ENCODE measurements around the gene MED13L. TPM values are rescaled to one million over a fixed set of nuclear protein-coding genes. Genes with fewer than 3 reads are reported as not detected.

MED13L gene
- total RNA-seq, 2 donors from 2014 or later = 88.9 to 140 TPM

DNA sequence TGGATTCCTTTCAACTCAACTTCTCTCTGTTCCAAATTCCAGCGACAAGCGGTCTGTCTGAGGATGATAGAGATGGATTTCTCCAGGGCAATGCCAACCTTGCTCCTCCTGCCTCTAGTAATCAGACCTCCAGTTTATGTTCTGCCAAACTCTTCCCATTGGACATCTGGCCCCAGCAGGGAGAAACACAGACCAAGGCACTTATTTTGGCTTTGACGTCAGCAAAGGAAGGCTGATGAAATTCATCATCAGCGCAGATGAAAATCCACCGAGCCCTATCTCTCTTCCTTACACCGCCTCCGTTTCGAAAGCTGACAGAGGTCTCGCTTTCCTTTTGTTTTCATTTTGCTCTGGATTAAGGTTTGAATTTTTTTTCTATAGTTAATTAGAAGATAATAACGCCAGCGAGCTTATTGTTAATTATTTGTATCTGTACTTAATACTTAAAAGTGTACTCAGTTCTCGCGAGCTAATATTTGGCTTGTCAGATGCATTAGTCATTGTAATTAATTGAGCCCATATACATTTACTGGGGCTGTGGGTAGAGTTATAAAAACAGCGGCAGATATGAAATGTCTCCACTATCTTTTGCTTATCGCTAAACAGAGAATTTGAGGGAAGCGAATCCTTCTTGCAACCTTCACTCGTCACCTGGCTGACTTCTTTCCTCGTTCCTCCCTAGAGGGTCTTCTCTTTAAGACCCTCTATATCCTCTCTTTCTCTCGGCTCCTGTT lies 35.9 kb upstream of the MED13L start:
- no peaks in the 10 kb centered on the region for H3K27me3 ChIP-seq (replicated peaks; ENCODE audit: insufficient read depth)
- H3K36me3 ChIP-seq = no peaks in the 10 kb centered on the region
- no peak for DNase-seq (ENCODE audit: low spot score)
- H3K9me3 ChIP-seq = no peaks in the 10 kb centered on the region
- H3K4me1 ChIP-seq (replicated peaks) = no peaks in the 10 kb centered on the region
- no peak overlapping the region for H3K27ac ChIP-seq
- intact Hi-C loops (cut with DNase I) = no loop called here
- WGBS = 74% methylated on average over 19 of the region's 19 CpGs
- no peak overlapping the region for H3K4me3 ChIP-seq
- TF ChIP-seq POLR2A (IDR thresholded peaks at IDR 0.05) = no peak
- no peak for TF ChIP-seq POLR2AphosphoS5 (IDR thresholded peaks at IDR 0.05)
- TF ChIP-seq, protein P1, sequence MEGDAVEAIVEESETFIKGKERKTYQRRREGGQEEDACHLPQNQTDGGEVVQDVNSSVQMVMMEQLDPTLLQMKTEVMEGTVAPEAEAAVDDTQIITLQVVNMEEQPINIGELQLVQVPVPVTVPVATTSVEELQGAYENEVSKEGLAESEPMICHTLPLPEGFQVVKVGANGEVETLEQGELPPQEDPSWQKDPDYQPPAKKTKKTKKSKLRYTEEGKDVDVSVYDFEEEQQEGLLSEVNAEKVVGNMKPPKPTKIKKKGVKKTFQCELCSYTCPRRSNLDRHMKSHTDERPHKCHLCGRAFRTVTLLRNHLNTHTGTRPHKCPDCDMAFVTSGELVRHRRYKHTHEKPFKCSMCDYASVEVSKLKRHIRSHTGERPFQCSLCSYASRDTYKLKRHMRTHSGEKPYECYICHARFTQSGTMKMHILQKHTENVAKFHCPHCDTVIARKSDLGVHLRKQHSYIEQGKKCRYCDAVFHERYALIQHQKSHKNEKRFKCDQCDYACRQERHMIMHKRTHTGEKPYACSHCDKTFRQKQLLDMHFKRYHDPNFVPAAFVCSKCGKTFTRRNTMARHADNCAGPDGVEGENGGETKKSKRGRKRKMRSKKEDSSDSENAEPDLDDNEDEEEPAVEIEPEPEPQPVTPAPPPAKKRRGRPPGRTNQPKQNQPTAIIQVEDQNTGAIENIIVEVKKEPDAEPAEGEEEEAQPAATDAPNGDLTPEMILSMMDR (IDR thresholded peaks at IDR 0.05) = no peak

DNA sequence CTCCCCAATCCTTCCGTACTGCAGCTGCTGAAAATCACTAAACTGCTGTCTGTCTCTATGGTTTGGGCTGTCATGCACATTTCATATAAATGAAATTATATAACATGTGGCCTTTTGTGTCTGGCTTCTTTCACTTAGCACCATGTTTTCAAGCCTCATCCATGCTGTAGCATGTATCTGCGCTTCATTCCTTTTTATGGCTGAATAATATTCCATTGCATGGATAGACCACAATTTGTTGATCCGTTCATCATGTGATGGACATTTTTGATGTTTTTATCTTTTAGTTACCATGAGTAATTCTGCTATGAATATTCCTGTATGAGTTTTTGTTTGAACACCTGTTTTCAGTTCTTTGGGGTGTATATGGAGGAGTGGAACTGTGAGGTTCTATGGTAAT lies 32.6 kb upstream of the MED13L start:
- H3K4me1 ChIP-seq (replicated peaks) = no peaks in the 10 kb centered on the region
- no peaks in the 10 kb centered on the region for H3K36me3 ChIP-seq
- no peak for DNase-seq (ENCODE audit: low spot score)
- no peak for TF ChIP-seq POLR2AphosphoS5 (IDR thresholded peaks at IDR 0.05)
- no peak for TF ChIP-seq POLR2A (IDR thresholded peaks at IDR 0.05)
- TF ChIP-seq, protein P1 (IDR thresholded peaks at IDR 0.05) = no peak
- H3K9me3 ChIP-seq = no peaks in the 10 kb centered on the region
- H3K27ac ChIP-seq = no peak overlapping the region
- WGBS = 98% methylated on average over 3 of the region's 3 CpGs
- no peak overlapping the region for H3K4me3 ChIP-seq
- no peaks in the 10 kb centered on the region for H3K27me3 ChIP-seq (replicated peaks; ENCODE audit: insufficient read depth)
- intact Hi-C loops (cut with DNase I) = no loop called here

DNA sequence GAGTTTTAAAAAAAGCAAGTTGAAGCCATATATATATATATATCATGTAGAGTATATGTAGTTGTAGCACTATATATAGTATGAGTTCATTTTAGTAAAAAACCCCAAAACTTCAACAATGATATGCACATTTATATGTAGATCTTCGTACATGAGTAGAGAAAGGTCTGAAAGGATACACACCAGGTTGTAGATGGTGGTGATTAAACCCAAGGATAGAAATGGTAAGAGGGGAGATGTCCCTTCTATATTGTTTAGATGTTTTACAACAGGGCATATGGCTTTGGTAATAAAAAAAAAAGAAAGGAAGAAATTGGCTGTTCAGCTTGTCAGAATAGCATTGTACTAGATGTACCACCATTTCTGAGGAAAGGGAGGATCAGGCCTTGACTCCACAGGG lies 31.9 kb upstream of the MED13L start:
- H3K27me3 ChIP-seq (replicated peaks; ENCODE audit: insufficient read depth) = no peaks in the 10 kb centered on the region
- intact Hi-C loops (cut with DNase I) = no loop called here
- TF ChIP-seq POLR2A (IDR thresholded peaks at IDR 0.05) (no peak), POLR2AphosphoS5 (IDR thresholded peaks at IDR 0.05) (no peak)
- TF ChIP-seq, protein P1 (IDR thresholded peaks at IDR 0.05) = no peak
- no peaks in the 10 kb centered on the region for H3K36me3 ChIP-seq
- DNase-seq (ENCODE audit: low spot score) = no peak
- no peaks in the 10 kb centered on the region for H3K4me1 ChIP-seq (replicated peaks)
- H3K4me3 ChIP-seq = no peak overlapping the region
- no peak overlapping the region for H3K27ac ChIP-seq
- WGBS = 100% methylated on average over 1 of the region's 1 CpG
- H3K9me3 ChIP-seq = no peaks in the 10 kb centered on the region

DNA sequence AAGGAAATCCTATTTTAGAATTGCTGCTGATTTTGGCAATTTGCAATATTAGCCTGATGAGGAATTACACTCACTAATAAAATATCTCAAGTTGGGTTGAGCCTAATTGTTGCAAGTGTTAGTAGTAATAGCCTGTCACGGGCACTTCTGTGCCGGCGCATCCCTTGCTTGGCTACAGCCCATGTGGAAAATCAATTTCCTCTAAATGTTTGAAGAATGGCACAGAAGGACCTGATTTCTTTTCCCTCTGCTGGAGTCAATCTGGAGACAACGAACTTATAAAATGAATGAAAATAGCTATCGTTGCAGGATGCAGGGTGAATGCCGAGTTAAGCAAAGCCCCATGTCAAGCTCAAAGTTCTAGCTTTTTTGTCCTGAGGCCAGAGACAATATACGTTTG lies 31.2 kb upstream of the MED13L start:
- H3K4me1 ChIP-seq (replicated peaks) = no peaks in the 10 kb centered on the region
- no peak overlapping the region for H3K27ac ChIP-seq
- DNase-seq (ENCODE audit: low spot score) = no peak
- no peaks in the 10 kb centered on the region for H3K9me3 ChIP-seq
- H3K27me3 ChIP-seq (replicated peaks; ENCODE audit: insufficient read depth) = no peaks in the 10 kb centered on the region
- no peaks in the 10 kb centered on the region for H3K36me3 ChIP-seq
- no peak overlapping the region for H3K4me3 ChIP-seq
- intact Hi-C loops (cut with DNase I) = no loop called here
- TF ChIP-seq POLR2AphosphoS5 (IDR thresholded peaks at IDR 0.05) = no peak
- TF ChIP-seq POLR2A (IDR thresholded peaks at IDR 0.05) = no peak
- TF ChIP-seq, protein P1 (IDR thresholded peaks at IDR 0.05) = no peak
- WGBS = 69% methylated on average over 7 of the region's 7 CpGs

DNA sequence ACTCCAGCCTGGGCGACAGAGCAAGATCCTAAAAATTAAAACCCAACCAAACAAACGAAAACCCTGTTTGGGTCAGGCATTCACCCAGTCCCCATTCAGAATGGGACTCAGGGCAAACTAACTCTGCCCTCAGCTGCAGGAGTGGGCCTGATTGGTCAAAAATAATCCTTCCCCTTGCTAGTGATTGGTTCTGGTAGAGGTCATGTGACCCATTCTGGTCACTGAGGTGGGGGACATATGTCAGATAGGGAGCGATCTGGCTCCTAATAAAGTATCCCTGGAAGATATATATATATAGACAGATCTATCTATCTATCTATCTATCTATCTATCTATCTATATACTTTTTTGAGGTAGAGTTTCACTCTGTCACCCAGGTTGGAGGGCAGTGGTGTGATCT lies 29.5 kb upstream of the MED13L start:
- WGBS = 92% methylated on average over 3 of the region's 3 CpGs
- no peak for DNase-seq (ENCODE audit: low spot score)
- intact Hi-C loops (cut with DNase I) = no loop called here
- H3K4me1 ChIP-seq (replicated peaks) = no peaks in the 10 kb centered on the region
- no peaks in the 10 kb centered on the region for H3K27me3 ChIP-seq (replicated peaks; ENCODE audit: insufficient read depth)
- no peak overlapping the region for H3K4me3 ChIP-seq
- no peaks in the 10 kb centered on the region for H3K9me3 ChIP-seq
- no peak overlapping the region for H3K27ac ChIP-seq
- H3K36me3 ChIP-seq = no peaks in the 10 kb centered on the region
- TF ChIP-seq POLR2A (IDR thresholded peaks at IDR 0.05) (no peak), POLR2AphosphoS5 (IDR thresholded peaks at IDR 0.05) (no peak)
- TF ChIP-seq, protein P1 (IDR thresholded peaks at IDR 0.05) = no peak
